Activated T-helper 1 cell treated with anti-CD3 and anti-CD28 coated beads, Interleukin-12 subunit alpha, Interleukin-12 subunit beta, Interleukin-2, Interleukin-4 antibody, amounts not matched to agents 30 ng/mL and 10 ng/mL and 1 ng/mL, durations not matched to agents 14 hours and 24 hours and 36 hours (primary cell): Measurements from ENCODE around the gene COPZ2. TPM values are rescaled to one million over a fixed set of nuclear protein-coding genes. Genes with fewer than 3 reads are reported as not detected.

Source experiments
- DNase-seq: peaks from one replicate; pipeline ENCODE4 v3.0.0; 2021; ENCODE audit warnings: low spot score
- H3K27ac Mint-ChIP-seq: one replicate; pipeline ENCODE4 v1.8.0; 2021; ENCODE audit warnings: mild to moderate bottlenecking, mixed read lengths
- H3K27me3 Mint-ChIP-seq: one replicate; pipeline ENCODE4 v1.8.0; 2022; ENCODE audit warnings: mild to moderate bottlenecking, moderate library complexity, mixed read lengths; ENCODE audit not compliant: insufficient read depth
- H3K36me3 Mint-ChIP-seq: one replicate; pipeline ENCODE4 v1.8.0; 2021; ENCODE audit warnings: low read depth, mixed read lengths
- H3K4me1 Mint-ChIP-seq: one replicate; pipeline ENCODE4 v1.8.0; 2021; ENCODE audit warnings: low read depth, mixed read lengths
- H3K4me3 Mint-ChIP-seq: one replicate; pipeline ENCODE4 v1.8.0; 2021; ENCODE audit warnings: mild to moderate bottlenecking, moderate library complexity, mixed read lengths
- H3K9me3 Mint-ChIP-seq: one replicate; pipeline ENCODE4 v1.8.0; 2021; ENCODE audit warnings: mixed read lengths
- intact Hi-C: fragments of 100-400 bp; cut with micrococcal nuclease; formaldehyde crosslinking; loops from one replicate; pipeline ENCODE4 v1.15.1; 2024
- total RNA-seq: library from RNA; stranded (reverse); gene quantifications from 2 replicates; pipeline ENCODE4 v1.2.3, GENCODE V29; 2022

COPZ2 gene
- total RNA-seq, 1 donor from 2014 or later, result 3.4 TPM

DNA sequence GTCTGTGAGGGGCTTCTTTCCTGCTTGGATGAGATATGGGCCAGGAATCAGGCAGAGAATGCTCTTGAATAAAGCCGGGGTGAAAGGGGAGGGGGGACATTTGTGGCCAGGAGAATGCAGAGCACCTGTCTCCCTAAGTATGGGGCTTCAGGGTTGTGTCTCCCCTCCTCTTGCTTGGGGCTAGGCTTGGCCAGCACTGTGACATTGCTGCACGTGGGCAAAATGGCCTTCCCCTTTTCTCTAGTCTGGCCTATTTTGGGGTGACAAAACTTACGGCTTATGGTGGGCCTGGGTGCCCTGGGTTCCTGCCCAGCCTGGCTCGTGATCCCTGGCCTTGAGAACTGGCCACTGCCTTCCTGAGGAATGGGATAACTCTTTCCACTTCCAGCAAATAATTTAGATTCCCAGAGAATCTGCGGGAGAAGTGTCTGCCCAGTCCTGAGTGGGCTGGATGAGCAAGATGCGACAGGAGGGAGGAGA lies 16.2 kb upstream of the COPZ2 start:
- intact Hi-C loops, result no loop called here
- H3K9me3 Mint-ChIP-seq, result no peaks in the 10 kb centered on the region

DNA sequence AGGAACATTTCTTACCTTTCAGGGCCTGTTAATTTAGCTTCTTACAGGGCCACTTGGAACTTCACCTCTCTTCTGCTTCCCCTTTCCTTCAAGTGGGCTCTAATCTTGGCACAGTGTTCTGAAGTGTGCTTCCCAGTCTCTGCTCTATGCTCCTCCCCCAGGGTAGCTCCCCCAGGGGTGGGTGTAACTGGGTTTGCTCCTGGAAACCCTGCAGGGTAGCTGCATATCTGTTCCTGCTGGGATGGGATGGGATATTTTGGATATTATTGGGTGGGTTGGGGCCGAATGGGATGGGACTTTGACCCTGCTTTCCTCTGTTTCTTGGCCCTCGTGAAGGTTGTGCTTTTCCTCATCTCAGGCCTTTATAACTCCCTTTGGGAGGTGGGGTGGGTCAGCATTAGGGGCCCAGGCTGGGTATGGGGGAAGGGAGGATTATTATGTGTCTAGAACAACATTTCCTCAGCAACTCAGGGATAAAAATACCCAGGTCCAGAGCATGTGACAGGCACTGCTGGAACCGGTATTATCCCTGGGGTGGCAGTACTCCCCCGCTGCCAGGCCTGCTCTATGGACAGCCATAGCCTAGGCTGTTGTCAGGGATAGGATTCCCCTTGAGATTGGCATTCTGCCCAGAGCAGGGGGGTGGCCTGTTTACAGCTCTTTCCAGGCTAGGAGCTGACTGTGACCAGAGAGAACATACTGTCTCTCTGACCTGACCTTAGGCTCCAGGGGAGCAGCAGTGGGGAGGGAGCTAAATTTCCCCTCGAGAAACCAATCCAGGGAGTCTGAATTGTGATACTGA lies 15.6 kb upstream of the COPZ2 start:
- Mint-ChIP-seq H3K4me1 (peaks cover 75% of the 10 kb centered on the region), H3K4me3 (peak overlapping the region; percentile 40), H3K27me3 (no peaks in the 10 kb centered on the region), H3K9me3 (no peaks in the 10 kb centered on the region), H3K36me3 (peaks cover 52% of the 10 kb centered on the region), H3K27ac (peak overlapping the region; percentile 62)
- intact Hi-C loops, result no loop called here
- no peak for DNase-seq

More for the DNA sequence above, 16.2 kb upstream of the COPZ2 start:
- peak overlapping the region; percentile 53 for H3K27ac Mint-ChIP-seq
- DNase-seq, result no peak
- peaks cover 57% of the 10 kb centered on the region for H3K36me3 Mint-ChIP-seq
- H3K4me1 Mint-ChIP-seq, result peaks cover 75% of the 10 kb centered on the region
- H3K4me3 Mint-ChIP-seq, result peak overlapping the region; percentile 40
- no peaks in the 10 kb centered on the region for H3K27me3 Mint-ChIP-seq

DNA sequence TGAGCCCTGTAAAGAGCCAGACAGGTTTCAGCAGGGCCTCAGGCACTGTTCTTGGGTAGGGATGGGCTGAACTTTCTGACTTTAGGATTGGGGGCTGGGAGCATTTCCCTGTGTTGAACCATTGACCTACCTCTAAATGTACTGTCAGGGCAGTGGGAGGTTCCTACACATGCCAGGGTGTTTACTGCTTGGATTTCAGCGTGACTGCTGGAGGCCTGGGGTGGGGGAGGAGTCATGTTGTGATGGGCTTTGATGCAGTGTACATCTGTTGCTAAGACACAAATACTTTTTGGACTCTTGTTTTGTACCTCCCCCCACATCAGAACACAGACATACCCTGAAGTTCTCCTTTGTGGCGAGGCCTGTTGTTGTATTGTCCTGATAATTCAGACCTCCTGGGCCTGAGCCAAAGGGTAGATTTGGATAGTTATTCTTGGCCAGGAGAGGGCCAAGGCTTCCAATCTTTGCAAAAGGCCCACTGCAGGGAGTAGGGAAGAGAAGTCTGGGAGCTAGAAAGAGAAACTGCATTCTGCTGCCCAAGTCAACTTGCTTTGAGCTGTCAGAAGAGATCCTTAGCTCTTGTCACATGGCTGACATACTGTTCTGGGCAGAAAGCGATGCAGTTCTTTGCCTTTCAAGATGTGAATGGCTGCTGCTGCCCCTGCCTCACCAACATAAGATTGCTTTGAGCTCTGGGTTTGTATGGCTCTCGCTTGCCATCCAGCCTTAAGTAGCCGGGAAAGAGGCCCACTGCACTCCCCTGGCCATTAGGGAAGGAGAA lies 14.3 kb upstream of the COPZ2 start:
- Mint-ChIP-seq H3K9me3 (no peaks in the 10 kb centered on the region), H3K4me1 (peaks cover 80% of the 10 kb centered on the region), H3K27ac (peak overlapping the region; percentile 68), H3K27me3 (no peaks in the 10 kb centered on the region), H3K4me3 (peak overlapping the region; percentile 44), H3K36me3 (peaks cover 47% of the 10 kb centered on the region)
- no peak for DNase-seq
- intact Hi-C loops, result no loop called here

DNA sequence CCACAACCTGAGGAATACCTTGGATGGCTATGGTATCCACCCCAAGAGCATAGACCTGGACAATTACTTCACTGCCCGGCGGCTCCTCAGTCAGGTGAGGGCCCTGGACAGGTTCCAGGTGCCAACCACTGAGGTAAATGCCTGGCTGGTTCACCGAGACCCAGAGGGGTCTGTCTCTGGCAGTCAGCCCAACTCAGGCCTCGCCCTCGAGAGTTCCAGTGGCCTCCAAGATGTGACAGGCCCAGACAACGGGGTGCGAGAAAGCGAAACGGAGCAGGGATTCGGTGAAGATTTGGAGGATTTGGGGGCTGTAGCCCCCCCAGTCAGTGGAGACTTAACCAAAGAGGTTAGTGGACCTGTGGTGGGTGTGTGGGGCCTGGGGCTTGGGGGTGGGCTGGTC lies 13.7 kb upstream of the COPZ2 start:
- peak overlapping the region; percentile 99 for H3K4me3 Mint-ChIP-seq
- peak overlapping the region; percentile 68 for H3K27ac Mint-ChIP-seq
- intact Hi-C loops, result no loop called here
- H3K27me3 Mint-ChIP-seq, result no peaks in the 10 kb centered on the region
- no peak for DNase-seq
- H3K36me3 Mint-ChIP-seq, result peaks cover 43% of the 10 kb centered on the region
- H3K4me1 Mint-ChIP-seq, result peaks cover 81% of the 10 kb centered on the region
- no peaks in the 10 kb centered on the region for H3K9me3 Mint-ChIP-seq

DNA sequence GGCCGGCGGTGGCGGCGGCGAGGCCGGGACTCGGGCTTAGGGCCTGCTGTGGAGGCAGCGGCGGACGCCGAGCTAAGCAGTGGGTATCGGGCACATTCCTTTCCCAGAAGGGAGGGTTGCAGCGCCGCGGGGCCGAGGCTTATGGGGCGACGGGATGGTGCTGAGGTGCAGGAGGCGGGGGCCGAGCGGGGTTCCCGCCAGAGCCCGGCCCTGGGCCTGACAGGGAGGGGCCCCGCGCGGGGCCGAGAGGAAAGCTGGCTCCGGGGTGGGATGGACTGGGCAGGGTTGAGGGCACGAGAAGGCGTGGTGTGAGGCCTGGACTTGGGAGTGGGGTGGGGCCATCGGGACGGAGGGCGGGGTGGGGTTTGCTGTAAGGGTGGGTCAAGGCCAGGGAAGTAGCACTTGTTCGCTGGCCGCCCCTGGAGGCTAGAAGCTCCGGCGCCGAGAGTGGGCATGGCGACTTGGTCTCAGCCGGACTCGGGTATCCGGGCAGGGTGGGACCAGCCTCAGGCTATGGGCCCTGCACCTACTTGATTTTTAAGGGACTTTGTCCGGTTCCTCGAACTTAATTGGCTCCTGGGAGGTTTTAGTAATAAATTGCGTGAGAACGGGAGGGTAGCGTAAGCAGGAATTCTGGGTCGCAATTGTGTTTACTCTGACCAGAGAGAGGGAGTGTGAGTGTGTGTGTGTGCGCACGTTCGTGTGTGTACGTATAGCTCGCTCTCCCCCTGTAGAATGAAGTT lies 11.0 kb upstream of the COPZ2 start:
- no peak for DNase-seq
- Mint-ChIP-seq H3K9me3 (no peaks in the 10 kb centered on the region), H3K4me3 (peak overlapping the region; percentile 99), H3K27me3 (peaks cover 1% of the 10 kb centered on the region), H3K4me1 (peaks cover 73% of the 10 kb centered on the region), H3K27ac (peak overlapping the region; percentile 100), H3K36me3 (peaks cover 36% of the 10 kb centered on the region)
- intact Hi-C loops, result loop anchor here (1.0 kb wide), 9 partner anchors 8 to 399 kb away; partner anchors contain the start of genes CBX1, KPNB1, PNPO and SNX11

DNA sequence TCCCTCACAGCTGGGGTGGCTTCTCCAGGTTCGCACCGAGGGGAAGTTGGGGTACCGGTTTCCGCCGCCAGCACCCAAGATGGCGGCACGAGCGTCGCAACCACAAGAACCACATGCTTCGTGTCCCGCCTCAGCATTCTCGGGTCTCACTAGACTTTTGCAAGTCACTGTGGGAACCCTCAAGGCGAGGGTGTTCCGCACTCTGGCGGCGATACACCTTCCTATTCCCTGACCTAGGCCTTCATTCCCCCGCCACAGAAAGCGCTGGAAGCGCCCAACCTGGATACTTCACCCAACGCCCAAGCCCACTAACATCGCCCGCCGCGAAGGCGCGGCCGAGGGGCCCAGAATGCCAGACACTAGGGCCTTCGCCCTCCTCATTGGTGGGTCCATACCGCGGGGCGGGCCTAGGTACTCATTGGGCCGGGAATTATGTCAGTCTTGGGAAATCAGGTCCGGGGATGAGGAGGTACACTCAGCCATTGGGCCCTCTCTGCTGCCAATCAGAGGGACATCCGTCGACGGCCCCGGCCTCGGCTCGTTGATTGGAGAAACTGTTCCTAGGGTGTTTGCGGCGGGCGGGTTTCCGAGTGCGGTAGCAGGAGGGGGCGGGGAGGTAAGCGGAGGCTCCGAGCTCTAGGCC lies 10.3 kb upstream of the COPZ2 start, which contains the start of gene NFE2L1:
NFE2L1 (plus strand) TSS at position 619 of the 643 bp plus-strand sequence. CDS start 2,760 bp downstream, outside the sequence.
- peak within 1 kb of the TSS; percentile 100 for H3K27ac Mint-ChIP-seq
- H3K4me1 Mint-ChIP-seq, result peaks cover 69% of the 10 kb centered on the region
- peak; percentile 97 for DNase-seq
- peak within 1 kb of the TSS; percentile 99 for H3K4me3 Mint-ChIP-seq
- intact Hi-C loops, result loop anchor here (1.0 kb wide), 9 partner anchors 8 to 399 kb away; partner anchors contain the start of genes CBX1, KPNB1, PNPO and SNX11
- no peaks in the 10 kb centered on the region for H3K9me3 Mint-ChIP-seq
- H3K36me3 Mint-ChIP-seq, result peaks cover 34% of the 10 kb centered on the region
- peaks cover 1% of the 10 kb centered on the region for H3K27me3 Mint-ChIP-seq

DNA sequence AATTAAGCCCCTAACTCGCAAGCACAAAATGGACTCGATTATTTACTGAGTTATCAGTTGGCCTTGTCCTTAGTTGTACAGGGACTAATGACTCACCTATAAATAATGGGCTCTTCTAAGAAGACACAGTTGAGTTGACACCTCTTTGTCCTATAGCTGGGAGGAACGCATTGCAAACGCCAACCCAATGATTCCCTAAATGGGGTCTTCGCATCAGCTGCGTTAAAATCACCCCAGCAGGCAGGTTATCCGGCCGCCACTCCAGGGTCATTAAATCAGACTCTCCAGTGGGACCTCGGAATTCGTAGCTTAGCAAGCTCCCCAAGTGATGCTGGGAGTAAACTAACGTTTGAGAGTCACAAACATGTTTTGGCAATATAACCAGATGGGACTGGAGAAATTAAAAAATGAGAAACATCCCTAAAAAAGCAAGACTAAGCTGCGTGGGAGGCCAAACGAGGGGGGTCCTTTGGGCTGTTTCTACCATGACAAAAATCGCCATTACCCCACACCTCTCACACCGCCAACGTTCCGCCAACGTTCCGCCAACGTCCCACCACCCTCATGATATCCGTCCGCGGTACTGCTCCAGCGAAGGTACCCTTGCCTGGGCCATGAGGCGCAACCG lies 9.6 kb upstream of the COPZ2 start:
- no peak for DNase-seq
- Mint-ChIP-seq H3K27me3 (peaks cover 1% of the 10 kb centered on the region), H3K4me1 (peaks cover 63% of the 10 kb centered on the region), H3K36me3 (peaks cover 28% of the 10 kb centered on the region), H3K9me3 (no peaks in the 10 kb centered on the region), H3K4me3 (peak overlapping the region; percentile 99), H3K27ac (peak overlapping the region; percentile 100)
- intact Hi-C loops, result no loop called here

DNA sequence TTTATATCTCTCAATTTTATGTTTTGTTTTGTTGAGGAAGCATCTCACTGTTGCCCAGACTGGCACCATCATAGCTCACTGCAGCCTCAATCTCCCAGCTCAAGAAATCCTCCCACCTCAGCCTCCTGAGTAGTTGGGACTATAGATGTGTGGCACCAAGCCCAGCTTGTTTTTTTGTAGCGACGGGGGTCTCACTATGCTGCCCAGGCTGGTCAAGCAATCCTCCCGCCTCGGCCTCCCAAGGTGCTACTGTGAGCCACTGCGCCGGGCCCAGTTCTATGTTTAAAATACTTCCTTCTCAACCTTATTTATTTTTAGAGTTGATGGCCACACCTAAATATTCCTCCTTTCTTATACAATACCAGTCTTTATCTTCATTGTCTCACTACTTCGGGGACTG lies 8.7 kb upstream of the COPZ2 start:
- peak overlapping the region; percentile 99 for H3K4me3 Mint-ChIP-seq
- intact Hi-C loops, result no loop called here
- no peak for DNase-seq
- H3K27me3 Mint-ChIP-seq, result peaks cover 4% of the 10 kb centered on the region
- H3K27ac Mint-ChIP-seq, result no peak overlapping the region
- H3K36me3 Mint-ChIP-seq, result peaks cover 21% of the 10 kb centered on the region
- no peaks in the 10 kb centered on the region for H3K9me3 Mint-ChIP-seq
- peaks cover 54% of the 10 kb centered on the region for H3K4me1 Mint-ChIP-seq

DNA sequence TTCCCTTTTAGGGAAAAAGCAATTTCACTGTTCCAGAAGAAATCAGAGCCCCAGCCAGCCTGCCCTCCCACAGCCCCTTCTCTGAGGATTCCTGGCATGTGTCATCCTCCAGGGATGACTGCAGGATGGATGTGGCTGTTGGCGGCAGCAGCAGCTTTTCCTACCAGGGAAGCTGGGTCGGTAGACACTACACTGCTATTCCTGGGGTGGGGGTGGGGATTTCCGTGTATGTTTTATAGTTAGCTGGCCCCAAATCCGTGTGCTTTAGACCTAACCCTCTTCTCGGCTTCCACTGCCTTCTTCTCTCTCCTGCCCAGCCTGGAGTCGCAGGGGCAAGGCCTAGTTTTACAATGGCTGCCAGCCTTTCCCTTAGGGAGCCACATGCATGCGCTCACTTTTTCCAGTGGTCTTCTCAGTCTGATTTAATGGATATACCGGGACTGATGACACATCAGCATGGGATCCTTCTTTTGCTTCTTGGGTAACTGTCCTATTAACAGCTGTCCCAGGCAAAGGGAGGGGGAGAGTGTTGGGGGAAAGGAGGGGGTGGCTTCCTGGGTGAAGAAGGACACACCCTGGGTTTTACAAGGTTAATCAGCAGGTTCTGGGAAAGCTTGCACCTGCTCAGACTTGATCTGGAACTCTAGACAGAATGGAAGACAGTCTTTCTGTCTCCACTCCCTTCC lies 7.9 kb upstream of the COPZ2 start:
- peaks cover 15% of the 10 kb centered on the region for H3K36me3 Mint-ChIP-seq
- no peaks in the 10 kb centered on the region for H3K9me3 Mint-ChIP-seq
- peaks cover 45% of the 10 kb centered on the region for H3K4me1 Mint-ChIP-seq
- DNase-seq, result no peak
- intact Hi-C loops, result no loop called here
- peak overlapping the region; percentile 34 for H3K4me3 Mint-ChIP-seq
- H3K27me3 Mint-ChIP-seq, result peaks cover 4% of the 10 kb centered on the region
- H3K27ac Mint-ChIP-seq, result no peak overlapping the region

DNA sequence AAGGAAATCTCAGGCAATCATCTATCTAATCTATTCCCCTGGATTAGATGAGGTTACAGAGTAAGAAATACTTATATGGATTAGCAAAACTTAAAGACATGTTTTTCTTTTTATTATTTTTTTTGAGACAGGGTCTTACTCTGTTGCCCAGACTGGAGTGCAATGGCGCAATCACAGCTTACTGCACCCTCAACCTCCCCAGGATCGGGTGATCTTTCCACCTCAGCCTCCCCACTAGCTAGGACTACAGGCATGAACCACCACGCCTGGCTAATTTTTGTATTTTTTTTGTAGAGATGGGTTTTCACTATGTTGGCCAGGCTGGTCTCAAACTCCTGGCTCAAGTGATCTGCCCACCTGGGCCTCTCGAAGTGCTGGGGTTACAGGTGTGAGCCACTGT lies 7.3 kb upstream of the COPZ2 start:
- intact Hi-C loops, result no loop called here
- Mint-ChIP-seq H3K9me3 (no peaks in the 10 kb centered on the region), H3K36me3 (peaks cover 11% of the 10 kb centered on the region), H3K27me3 (peaks cover 4% of the 10 kb centered on the region), H3K4me3 (no peak overlapping the region), H3K4me1 (peaks cover 39% of the 10 kb centered on the region), H3K27ac (no peak overlapping the region)
- DNase-seq, result no peak

DNA sequence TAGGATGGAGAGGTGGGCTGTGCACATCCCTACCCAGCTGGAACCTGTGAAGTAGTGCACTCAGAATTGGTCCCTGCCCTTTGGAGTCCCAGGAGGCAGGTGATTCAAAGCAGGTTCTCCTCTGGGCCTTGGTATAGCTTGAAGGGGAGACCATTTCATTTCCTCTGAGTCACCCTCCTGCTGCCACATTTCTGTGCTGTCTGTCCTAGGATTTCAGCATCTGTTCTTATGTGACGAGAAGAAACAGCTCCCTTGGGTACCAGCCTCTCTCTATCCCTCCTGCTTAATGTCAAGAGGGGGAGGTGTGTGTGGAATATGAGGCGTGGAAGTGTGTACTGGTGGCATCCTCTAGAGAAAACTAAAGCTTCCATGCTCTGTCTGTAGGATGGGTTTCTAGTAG lies 5.6 kb upstream of the COPZ2 start:
- no peak overlapping the region for H3K27ac Mint-ChIP-seq

More for the DNA sequence above, 5.6 kb upstream of the COPZ2 start:
- Mint-ChIP-seq H3K9me3 (no peaks in the 10 kb centered on the region), H3K36me3 (peaks cover 8% of the 10 kb centered on the region), H3K4me3 (no peak overlapping the region), H3K4me1 (peaks cover 31% of the 10 kb centered on the region), H3K27me3 (peaks cover 15% of the 10 kb centered on the region)
- DNase-seq, result no peak
- intact Hi-C loops, result no loop called here
